HepG2 (cell line): ENCODE results near the gene MICAL3. TPM values are rescaled to one million over a fixed set of nuclear protein-coding genes. Genes with fewer than 3 reads are reported as not detected.
A peak's percentile ranks its signal among the peaks of the same experiment; 100 is the strongest.

Source experiments
- ATAC-seq: fragments of 200-7000 bp; cut with Tn5 transposase; 3 replicates; pipeline ENCODE4 v1.9.1; 2020; ENCODE audit warnings: mild to moderate bottlenecking, moderate library complexity
- BruUV-seq: library from RNA; stranded (reverse); fragments of 400-500 nt; replicated peaks from 2 replicates; lab custom pipeline; 2021; lab: Mats Ljungman, UMichigan
- CTCF ChIA-PET: fragments of 300-600 bp; formaldehyde crosslinking; extraction: SDS; loops from one replicate; lab custom pipeline; 2021; ENCODE audit warnings: low total read pairs, inconsistent platforms, low intra/inter-chr PET ratio; lab: Yijun Ruan, JAX
- POLR2A ChIA-PET: fragments of 350-600 bp; sonication (Branson Sonifier 250); formaldehyde crosslinking; loops from one replicate; lab custom pipeline; 2020; ENCODE audit warnings: antibody characterized with exemption, inconsistent platforms; lab: Yijun Ruan, JAX
- DNase-seq: peaks from one replicate; pipeline ENCODE4 v3.0.0-alpha.2; 2015; ENCODE audit warnings: low spot score
- FAIRE-seq: peaks from 3 replicates; lab custom pipeline; 2011; peaks lifted over from hg19 to GRCh38; lab: Jason Lieb, UNC
- H2AFZ ChIP-seq: one replicate; pipeline ENCODE4 v1.6.1; 2011; ENCODE audit warnings: low read length, inconsistent platforms
- H3K27ac ChIP-seq: fragments of 300-600 bp; 3 replicates; pipeline ENCODE4 v1.8.0; 2011; ENCODE audit warnings: mixed run types, mild to moderate bottlenecking, mixed read lengths, low read length, inconsistent platforms; ENCODE audit not compliant: insufficient read depth; ENCODE audit errors: extremely low read length
- H3K27me3 ChIP-seq, 2 experiments: fragments of 200-600 bp in 1 of 2; 2 replicates in 1 of 2; 3 replicates in 1 of 2; pipeline versions ENCODE4 v1.6.0 to v1.8.0; 2011; ENCODE audit warnings: low read length in 2 of 2, mild to moderate bottlenecking in 2 of 2, moderate library complexity in 2 of 2, inconsistent platforms in 1 of 2; ENCODE audit not compliant: insufficient read depth in 2 of 2, control insufficient read depth in 1 of 2
- H3K36me3 ChIP-seq, 2 experiments: fragments of 200-600 bp in 1 of 2; replicated peaks in 1 of 2; 2 replicates in 1 of 2; 3 replicates in 1 of 2; pipeline versions ENCODE4 v1.5.1 to v1.8.0; 2011; ENCODE audit warnings: low read length in 2 of 2, inconsistent platforms in 1 of 2; ENCODE audit not compliant: insufficient read depth in 2 of 2, control insufficient read depth in 1 of 2
- H3K4me1 ChIP-seq: 2 replicates; pipeline ENCODE4 v1.5.1; 2012; ENCODE audit warnings: low read length, inconsistent platforms; ENCODE audit not compliant: insufficient read depth
- H3K4me2 ChIP-seq: 2 replicates; pipeline ENCODE4 v1.6.0; 2011; ENCODE audit warnings: low read depth, low read length, inconsistent platforms
- H3K4me3 ChIP-seq, 3 experiments: fragments of 200-600 bp in 1 of 3; sonication (generic), shearing (Covaris generic) in 1 of 3; replicated peaks in 1 of 3; 2 replicates each; pipeline ENCODE4 v1.5.1; 2011 to 2016; ENCODE audit warnings: low read length in 3 of 3, inconsistent platforms in 2 of 3, low read depth in 2 of 3, mild to moderate bottlenecking in 2 of 3, control low read depth in 1 of 3, mixed read lengths in 1 of 3; ENCODE audit not compliant: insufficient read depth in 1 of 3
- H3K79me2 ChIP-seq: one replicate; pipeline ENCODE4 v1.6.1; 2011; ENCODE audit warnings: low read length, inconsistent platforms; ENCODE audit not compliant: insufficient read depth
- H3K9ac ChIP-seq: 2 replicates; pipeline ENCODE4 v1.6.0; 2011; ENCODE audit warnings: mild to moderate bottlenecking, low read depth, low read length, inconsistent platforms; ENCODE audit not compliant: insufficient read depth
- H3K9me3 ChIP-seq: 2 replicates; pipeline ENCODE4 v1.5.1; 2012; ENCODE audit warnings: mild to moderate bottlenecking, low read length
- H4K20me1 ChIP-seq: 2 replicates; pipeline ENCODE4 v1.6.0; 2011; ENCODE audit warnings: inconsistent platforms, mild to moderate bottlenecking, low read length, moderate library complexity; ENCODE audit not compliant: insufficient read depth
- BCL3 ChIP-seq: sonication (generic); formaldehyde crosslinking; IDR thresholded peaks from 2 replicates; pipeline ENCODE4 v1.5.1; 2020; ENCODE audit warnings: mild to moderate bottlenecking, missing genetic modification reagents, moderate library complexity
- NFYB ChIP-seq: sonication (generic); formaldehyde crosslinking; IDR thresholded peaks from 2 replicates; pipeline ENCODE4 v1.4.0; 2020; ENCODE audit warnings: missing genetic modification reagents
- ZBTB33 ChIP-seq: sonication (generic); formaldehyde crosslinking; IDR thresholded peaks from 2 replicates; pipeline ENCODE4 v1.4.0; 2020; ENCODE audit warnings: missing genetic modification reagents
- ZNF121 ChIP-seq: sonication (generic); formaldehyde crosslinking; IDR thresholded peaks from 2 replicates; pipeline ENCODE4 v1.5.0; 2020; ENCODE audit warnings: mild to moderate bottlenecking, missing genetic modification reagents
- WGBS: methylation state at CpG from one replicate; pipeline ENCODE4 v1.1.6; 2017; ENCODE audit warnings: low lambda C conversion rate; 5-methylcytosine and 5-hydroxymethylcytosine counted together
- in situ Hi-C: cut with HindIII; loops from 2 replicates; pipeline ENCODE4 v1.10.0; 2017; ENCODE audit warnings: low pct_unique_long_range_greater_than_20kb; ENCODE audit not compliant: extremely low pct_ligation_motif_present
- intact Hi-C: fragments of 100-400 bp; cut with micrococcal nuclease; formaldehyde crosslinking; loops from one replicate; pipeline ENCODE4 v1.10.0; 2022; ENCODE audit not compliant: unreplicated experiment
- polyA plus RNA-seq, 8 experiments: library from polyadenylated mRNA; depleted of rRNA in 3 of 8; stranded (reverse) in 7 of 8; unstranded in 1 of 8; fragments of >200 nt; fragmentation: Illumina TruSeq in 4 of 8; extraction: Trizol in 4 of 8; gene quantifications; 2 replicates each; pipeline versions ENCODE4 v1.2.1 to v1.2.3, GENCODE V29; 2011 to 2016; ENCODE audit warnings: low read depth in 4 of 8, missing spikeins in 1 of 8, mixed read lengths in 1 of 8; ENCODE audit not compliant: insufficient read depth in 1 of 8
- total RNA-seq, 5 experiments: library from RNA; depleted of rRNA; stranded (reverse); fragments of >200 nt; fragmentation: Illumina TruSeq; extraction: Trizol; gene quantifications; 2 replicates each; pipeline ENCODE4 v1.2.3, GENCODE V29; 2016; ENCODE audit warnings: low read depth in 1 of 5

Gene MICAL3
- total and polyA plus RNA-seq, 2 of the 13 experiments (the other 11 are each of a cell fraction or from before 2014, with no cell fraction given), result 5.3 to 12.5 TPM

- H3K9me3 ChIP-seq, result no peaks in the 10 kb centered on the region
- no peaks in the 10 kb centered on the region; a peak in 1 of 5 replicates for H3K27me3 ChIP-seq
- in situ Hi-C loops, result no loop called here
- no peaks in the 10 kb centered on the region for H3K36me3 ChIP-seq
- H2AFZ ChIP-seq, result no peak overlapping the region
- TF ChIP-seq BCL3, result no peak
- peak; percentile 86 for TF ChIP-seq ZBTB33 (CRISPR knock-in tag)
- 0 out of 2 replicates have a peak, but pooled peaks have one; percentile 15 for TF ChIP-seq ZNF121 (CRISPR knock-in tag)
- TF ChIP-seq NFYB (CRISPR knock-in tag), result no peak
- TF ChIP-seq, all 625 proteins: peak for 2
- no TSS peak for BruUV-seq
- H4K20me1 ChIP-seq, result no peaks in the 10 kb centered on the region
- ATAC-seq, result no peak
- no peak for FAIRE-seq
- no peak overlapping the region for H3K4me2 ChIP-seq
- H3K79me2 ChIP-seq, result no peaks in the 10 kb centered on the region
- ChIA-PET POLR2A (no interaction called here), CTCF (no interaction called here)
- no peaks in the 10 kb centered on the region for H3K4me1 ChIP-seq
- no peak overlapping the region for H3K27ac ChIP-seq
- DNase-seq, result no peak
- 96% methylated on average over 30 of the region's 40 CpGs for WGBS
- H3K4me3 ChIP-seq, result no peak overlapping the region
- intact Hi-C loops, result no loop called here
- no peak overlapping the region for H3K9ac ChIP-seq
Observed at GRCh38 chr22:17748555-17749353, 275.6 kb downstream of the MICAL3 start.
